Natural killer cell treated with Interleukin-12 subunit alpha and Interleukin-12 subunit beta and Interleukin-15 and Interleukin-18, amount 100 ng/mL, for 72 hours (primary cell): ENCODE results near the gene RPSA. TPM values are rescaled to one million over a fixed set of nuclear protein-coding genes. Genes with fewer than 3 reads are reported as not detected.
A peak's percentile ranks its signal among the peaks of the same experiment; 100 is the strongest.

Experiments used
- ATAC-seq, 2 donors: fragments of 150-1000 bp; cut with Tn5 transposase in 1 of 2; sonication (Bioruptor Pico), chemical (Tn5 transposase) in 1 of 2; 2 replicates each; pipeline ENCODE4 v1.10.0; 2021
- DNase-seq: peaks from one replicate; pipeline ENCODE4 v3.0.0; 2022; ENCODE audit warnings: low spot score
- H3K27ac Mint-ChIP-seq, 2 donors: 1 replicate in 1 of 2; 2 replicates in 1 of 2; pipeline ENCODE4 v1.8.0; 2022; ENCODE audit warnings: mixed read lengths in 2 of 2, mild to moderate bottlenecking in 1 of 2, moderate library complexity in 1 of 2
- H3K27me3 Mint-ChIP-seq, 2 donors: 1 replicate in 1 of 2; 2 replicates in 1 of 2; pipeline ENCODE4 v1.8.0; 2022; ENCODE audit warnings: mixed read lengths in 2 of 2
- H3K36me3 Mint-ChIP-seq: one replicate; pipeline ENCODE4 v1.8.0; 2022; ENCODE audit warnings: mixed read lengths
- H3K4me1 Mint-ChIP-seq, 2 donors: 1 replicate in 1 of 2; 2 replicates in 1 of 2; pipeline ENCODE4 v1.8.0; 2022; ENCODE audit warnings: low read depth in 2 of 2, mixed read lengths in 2 of 2, mild to moderate bottlenecking in 1 of 2
- H3K4me3 Mint-ChIP-seq: one replicate; pipeline ENCODE4 v1.8.0; 2022; ENCODE audit warnings: mixed read lengths
- H3K9me3 Mint-ChIP-seq: 2 replicates; pipeline ENCODE4 v1.8.0; 2022; ENCODE audit warnings: mixed read lengths
- total RNA-seq, 2 donors: library from RNA; stranded (reverse); gene quantifications; one replicate each; pipeline ENCODE4 v1.2.3, GENCODE V29; 2022

RPSA gene
- total RNA-seq, 2 donors from 2014 or later = 1,441 to 1,468 TPM

GRCh38 chr3:39383045-39383880 is 23.3 kb upstream of the RPSA start, which contains the start of gene SLC25A38:
SLC25A38 (plus strand) TSS chr3:39383370; CDS start chr3:39383725, 355 bp downstream.
- H3K9me3 Mint-ChIP-seq = no peaks in the 10 kb centered on the region
- H3K36me3 Mint-ChIP-seq = no peaks in the 10 kb centered on the region
- ATAC-seq = peak; percentile 89 to 91
- peaks cover 31 to 45% of the 10 kb centered on the region in 2 donors for H3K4me1 Mint-ChIP-seq
- peak within 1 kb of the TSS; percentile 98 to 99 for H3K27ac Mint-ChIP-seq
- DNase-seq = peak; percentile 88
- peak within 1 kb of the TSS; percentile 99 for H3K4me3 Mint-ChIP-seq
- H3K27me3 Mint-ChIP-seq = no peaks in the 10 kb centered on the region

- H3K27ac Mint-ChIP-seq = peak overlapping the region; percentile 98 to 99
- no peaks in the 10 kb centered on the region for H3K9me3 Mint-ChIP-seq
- DNase-seq (peak; percentile 98), ATAC-seq (peak; percentile 92 to 95)
- H3K36me3 Mint-ChIP-seq = no peaks in the 10 kb centered on the region
- H3K4me3 Mint-ChIP-seq = peak overlapping the region; percentile 99
- H3K27me3 Mint-ChIP-seq = no peaks in the 10 kb centered on the region
- peaks cover 38 to 51% of the 10 kb centered on the region in 2 donors for H3K4me1 Mint-ChIP-seq
Measured at GRCh38 chr3:39383881-39384664, 22.4 kb upstream of the RPSA start.

- Mint-ChIP-seq H3K4me1 (peaks cover 43 to 57% of the 10 kb centered on the region in 2 donors), H3K27me3 (no peaks in the 10 kb centered on the region), H3K27ac (peak overlapping the region; percentile 98 to 99), H3K9me3 (no peaks in the 10 kb centered on the region), H3K4me3 (peak overlapping the region; percentile 99), H3K36me3 (no peaks in the 10 kb centered on the region)
- ATAC-seq (no peak), DNase-seq (no peak)
Measured at GRCh38 chr3:39384665-39385000, 21.9 kb upstream of the RPSA start.

GRCh38 chr3:39385456-39386090 is 20.9 kb upstream of the RPSA start:
- H3K4me3 Mint-ChIP-seq = peak overlapping the region; percentile 99
- H3K4me1 Mint-ChIP-seq = peaks cover 50 to 66% of the 10 kb centered on the region in 2 donors
- H3K36me3 Mint-ChIP-seq = peaks cover 5% of the 10 kb centered on the region
- H3K27me3 Mint-ChIP-seq = no peaks in the 10 kb centered on the region
- DNase-seq = no peak
- ATAC-seq = no peak
- H3K27ac Mint-ChIP-seq = peak overlapping the region; percentile 98 to 99
- H3K9me3 Mint-ChIP-seq = no peaks in the 10 kb centered on the region

- Mint-ChIP-seq H3K27ac (peak overlapping the region; percentile 63 to 81), H3K4me3 (peak overlapping the region; percentile 35), H3K27me3 (no peaks in the 10 kb centered on the region), H3K9me3 (no peaks in the 10 kb centered on the region), H3K36me3 (peaks cover 12% of the 10 kb centered on the region), H3K4me1 (peaks cover 57 to 74% of the 10 kb centered on the region in 2 donors)
- DNase-seq = no peak
- ATAC-seq = no peak
Measured at GRCh38 chr3:39386318-39386717, 20.2 kb upstream of the RPSA start.

GRCh38 chr3:39387411-39387975 is 19.0 kb upstream of the RPSA start:
- Mint-ChIP-seq H3K4me1 (peaks cover 60 to 79% of the 10 kb centered on the region in 2 donors), H3K27ac (peak overlapping the region; percentile 63 to 81), H3K27me3 (no peaks in the 10 kb centered on the region), H3K9me3 (no peaks in the 10 kb centered on the region), H3K36me3 (peaks cover 14% of the 10 kb centered on the region), H3K4me3 (peak overlapping the region; percentile 73)
- DNase-seq (no peak), ATAC-seq (no peak)

- Mint-ChIP-seq H3K9me3 (no peaks in the 10 kb centered on the region), H3K4me3 (peak overlapping the region; percentile 73), H3K27ac (peak overlapping the region; percentile 63 to 81), H3K4me1 (peaks cover 60 to 79% of the 10 kb centered on the region in 2 donors), H3K36me3 (peaks cover 14% of the 10 kb centered on the region), H3K27me3 (no peaks in the 10 kb centered on the region)
- ATAC-seq (no peak), DNase-seq (no peak)
Measured at GRCh38 chr3:39388153-39388552, 18.4 kb upstream of the RPSA start.

GRCh38 chr3:39388741-39389248 is 17.7 kb upstream of the RPSA start:
- Mint-ChIP-seq H3K4me3 (peak overlapping the region; percentile 73), H3K27ac (peak overlapping the region; percentile 63 to 81), H3K27me3 (no peaks in the 10 kb centered on the region), H3K9me3 (no peaks in the 10 kb centered on the region), H3K36me3 (peaks cover 15% of the 10 kb centered on the region), H3K4me1 (peaks cover 60 to 75% of the 10 kb centered on the region in 2 donors)
- DNase-seq (no peak), ATAC-seq (peak; percentile 34 to 59)

- ATAC-seq = no peak
- Mint-ChIP-seq H3K4me1 (peaks cover 56 to 71% of the 10 kb centered on the region in 2 donors), H3K27ac (peak overlapping the region; percentile 63 to 81), H3K4me3 (peak overlapping the region; percentile 73), H3K36me3 (peaks cover 27% of the 10 kb centered on the region), H3K9me3 (no peaks in the 10 kb centered on the region), H3K27me3 (no peaks in the 10 kb centered on the region)
- DNase-seq = no peak
Measured at GRCh38 chr3:39390181-39390580, 16.3 kb upstream of the RPSA start.

GRCh38 chr3:39396690-39397089 is 9.8 kb upstream of the RPSA start:
- H3K9me3 Mint-ChIP-seq = no peaks in the 10 kb centered on the region
- peak; percentile 57 for DNase-seq

GRCh38 chr3:39398700-39399099 is 7.8 kb upstream of the RPSA start:
- Mint-ChIP-seq H3K4me1 (peaks cover 0 to 4% of the 10 kb centered on the region in 2 donors), H3K4me3 (no peak overlapping the region), H3K9me3 (no peaks in the 10 kb centered on the region), H3K27ac (peak overlapping the region in 1 of 2 donors; percentile 45), H3K27me3 (no peaks in the 10 kb centered on the region), H3K36me3 (peaks cover 21% of the 10 kb centered on the region)
- ATAC-seq (peak in 1 of 2 donors; percentile 20), DNase-seq (no peak)

More at GRCh38 chr3:39396690-39397089, 9.8 kb upstream of the RPSA start:
- Mint-ChIP-seq H3K36me3 (peaks cover 21% of the 10 kb centered on the region), H3K4me1 (peaks cover 5 to 6% of the 10 kb centered on the region in 2 donors), H3K4me3 (no peak overlapping the region), H3K27me3 (no peaks in the 10 kb centered on the region), H3K27ac (peak overlapping the region in 1 of 2 donors; percentile 62)
- ATAC-seq = no peak

GRCh38 chr3:39401983-39402382 is 4.5 kb upstream of the RPSA start:
- no peak for DNase-seq
- ATAC-seq = no peak
- H3K27me3 Mint-ChIP-seq = no peaks in the 10 kb centered on the region
- H3K36me3 Mint-ChIP-seq = no peaks in the 10 kb centered on the region
- H3K27ac Mint-ChIP-seq = no peak overlapping the region
- H3K4me3 Mint-ChIP-seq = no peak overlapping the region
- H3K9me3 Mint-ChIP-seq = no peaks in the 10 kb centered on the region
- peaks cover 8 to 10% of the 10 kb centered on the region in 2 donors for H3K4me1 Mint-ChIP-seq
